Fibroblast of mammary gland (primary cell): ENCODE results near the gene PKP4.

ENCODE experiments used
- DNase-seq: peaks from one replicate; pipeline ENCODE4 v3.0.0-alpha.2; 2010; ENCODE audit warnings: low read depth
- H3K4me3 ChIP-seq: 2 replicates; pipeline ENCODE4 v1.5.1; 2011; ENCODE audit warnings: low read depth, mild to moderate bottlenecking, low read length, moderate library complexity; ENCODE audit not compliant: control insufficient read depth
- CTCF ChIP-seq: conservative IDR thresholded peaks from 2 replicates; pipeline ENCODE4 v1.5.1; 2011; ENCODE audit warnings: low read depth, low read length, inconsistent platforms; ENCODE audit not compliant: control insufficient read depth, insufficient read depth

PKP4 gene

GRCh38 chr2:158542577-158542976, 85.8 kb downstream of the PKP4 start:
- H3K4me3 ChIP-seq = no peak overlapping the region
- TF ChIP-seq CTCF = no peak
- DNase-seq = no peak

GRCh38 chr2:158543957-158544356, 87.2 kb downstream of the PKP4 start:
- no peak for TF ChIP-seq CTCF
- no peak for DNase-seq
- H3K4me3 ChIP-seq = no peak overlapping the region

- no peak for DNase-seq
- no peak for TF ChIP-seq CTCF
- no peak overlapping the region for H3K4me3 ChIP-seq
Observed at GRCh38 chr2:158544998-158545397, 88.2 kb downstream of the PKP4 start.

GRCh38 chr2:158546412-158547144, 89.8 kb downstream of the PKP4 start:
- no peak for TF ChIP-seq CTCF
- no peak for DNase-seq
- H3K4me3 ChIP-seq = no peak overlapping the region

- no peak overlapping the region for H3K4me3 ChIP-seq
- no peak for TF ChIP-seq CTCF
- DNase-seq = no peak
Observed at GRCh38 chr2:158553257-158553656, 96.5 kb downstream of the PKP4 start.

GRCh38 chr2:158554996-158555395, 98.2 kb downstream of the PKP4 start:
- no peak for TF ChIP-seq CTCF
- no peak for DNase-seq
- H3K4me3 ChIP-seq = no peak overlapping the region
